HG02970 (cell line): ENCODE results near the gene NCSTN.

ENCODE experiments used
- ATAC-seq: cut with Tn5 transposase; IDR thresholded peaks from one replicate; pipeline ENCODE4 v1.9.1; 2021; ENCODE audit warnings: mild to moderate bottlenecking, moderate library complexity, moderate number of reproducible peaks; ENCODE audit not compliant: unreplicated experiment, low FRiP score

Gene NCSTN

DNA sequence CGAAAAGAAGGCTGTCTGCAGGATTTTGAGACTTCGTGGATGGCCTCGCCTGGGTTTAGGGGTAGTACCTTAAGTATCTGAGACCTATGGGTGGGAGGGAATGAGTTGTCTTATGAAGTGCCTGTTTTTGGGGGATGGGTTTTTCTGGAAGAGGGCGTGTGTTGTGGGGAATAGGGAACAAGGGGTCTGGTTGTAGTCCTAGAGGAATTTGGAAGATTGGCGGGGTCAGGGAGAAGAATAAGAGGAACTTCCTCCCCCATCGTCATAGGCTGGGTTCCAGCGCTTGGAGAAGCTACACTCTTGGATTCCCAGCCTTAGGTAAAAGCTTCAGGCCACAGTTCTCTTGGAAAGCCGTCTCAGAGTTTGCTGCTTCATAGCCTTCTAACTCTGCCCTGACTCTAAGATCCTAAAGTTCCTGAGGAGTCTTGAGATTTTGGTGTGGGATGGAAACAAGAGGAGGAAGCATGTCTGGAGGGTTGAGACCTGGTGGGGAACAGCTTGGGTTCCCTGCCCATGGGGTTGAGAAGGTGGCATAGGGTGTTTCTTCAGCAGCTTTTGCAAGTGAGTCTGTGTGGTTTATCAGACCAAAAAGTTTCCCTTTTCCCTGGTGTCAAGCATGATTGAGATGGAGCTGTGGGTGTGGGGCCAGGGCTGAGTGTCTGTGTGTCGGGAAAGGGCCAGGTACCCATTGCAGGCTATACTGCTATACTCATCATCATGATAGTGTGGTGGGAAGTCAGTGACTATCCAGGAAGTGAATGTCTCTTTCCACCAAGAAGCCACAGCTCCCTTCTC lies 59.0 kb downstream of the NCSTN start:
- ATAC-seq, result no peak

DNA sequence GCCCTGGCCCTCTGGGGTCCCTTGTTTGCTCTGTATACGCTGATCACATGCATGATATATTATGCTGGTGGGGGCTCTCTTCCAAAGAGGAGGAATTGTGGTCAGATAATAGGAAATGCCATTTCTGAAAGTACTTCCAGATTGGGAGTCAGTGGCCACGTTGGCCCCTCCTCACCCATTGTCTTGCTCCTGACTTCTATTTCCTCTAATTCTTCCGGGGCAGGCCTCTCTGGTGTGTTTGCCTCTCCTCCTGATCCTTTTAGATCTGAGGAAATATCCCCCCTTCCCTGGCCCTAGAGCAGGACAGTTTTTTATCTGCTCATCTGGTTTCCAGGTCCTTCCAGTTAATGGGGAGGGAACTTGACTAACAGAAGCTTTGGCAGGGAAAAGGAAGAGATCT lies 60.1 kb downstream of the NCSTN start:
- no peak for ATAC-seq

DNA sequence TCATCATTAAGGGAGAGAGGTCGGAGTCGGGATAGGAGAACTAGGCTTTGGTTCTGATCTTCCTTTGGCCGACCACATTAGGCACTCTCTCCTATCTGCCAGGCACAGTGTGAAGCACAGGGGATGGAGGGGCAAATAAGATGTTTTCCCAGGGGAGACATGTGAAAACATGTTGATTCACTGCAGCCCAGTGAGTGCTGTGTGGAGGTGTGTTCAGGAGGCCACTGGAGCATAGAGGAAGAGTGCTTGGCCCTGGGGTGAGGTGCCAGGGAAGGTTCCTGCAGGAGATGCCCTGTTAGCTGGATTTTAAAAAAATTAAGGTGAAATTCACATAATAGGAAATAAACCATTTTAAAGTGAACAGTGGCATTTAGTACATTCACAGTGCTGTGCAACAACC lies 60.9 kb downstream of the NCSTN start:
- no peak for ATAC-seq

GRCh38 chr1:160405331-160405877 lies 62.2 kb downstream of the NCSTN start:
- no peak for ATAC-seq

DNA sequence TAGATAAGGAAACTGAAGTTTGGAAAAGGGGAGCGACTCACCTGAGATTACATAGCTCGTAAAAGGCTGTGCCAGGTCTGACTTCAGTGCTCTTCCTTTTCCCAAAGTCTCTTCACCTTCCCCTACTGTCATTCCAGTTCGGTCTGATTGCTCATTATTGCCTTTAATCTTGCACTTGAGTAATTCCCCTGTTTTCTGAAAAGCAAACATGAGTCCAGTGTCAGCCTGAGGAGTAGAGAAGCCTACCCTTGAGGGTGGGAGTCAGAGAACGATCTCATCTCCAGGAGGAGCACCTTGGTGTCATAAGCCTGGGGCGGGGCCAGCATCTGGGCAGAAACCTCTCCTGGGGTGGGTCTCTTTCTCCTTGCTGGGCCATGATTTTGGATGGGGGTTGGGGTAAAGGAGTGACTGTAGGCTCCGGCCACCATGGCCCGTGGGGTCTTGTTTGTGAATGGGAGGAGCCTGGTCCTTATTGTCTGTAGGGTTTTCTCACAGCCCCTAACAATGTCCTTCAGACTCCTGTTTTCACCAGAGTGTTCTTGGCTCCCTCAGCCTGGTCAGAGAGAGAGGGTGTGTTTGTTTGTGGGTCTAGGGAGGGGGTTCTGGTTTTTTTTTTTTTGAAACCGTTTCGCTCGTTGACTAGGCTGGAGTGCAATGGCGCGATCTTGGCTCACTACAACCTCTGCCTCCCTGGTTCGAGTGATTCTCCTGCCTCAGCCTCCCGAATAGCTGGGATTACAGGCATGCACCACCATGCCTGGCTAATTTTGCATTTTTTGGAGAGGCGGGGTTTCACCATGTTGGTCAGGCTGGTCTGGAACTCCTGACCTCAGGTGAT lies 63.2 kb downstream of the NCSTN start:
- ATAC-seq, result no peak

GRCh38 chr1:160407839-160408801 lies 64.9 kb downstream of the NCSTN start:
- ATAC-seq, result no peak
